Upper lobe of right lung (tissue), 1 donor: ENCODE results near the gene ACTG1. TPM values are rescaled to one million over a fixed set of nuclear protein-coding genes. Genes with fewer than 3 reads are reported as not detected.

Experiments
- ATAC-seq: fragments of 200-7000 bp; cut with Tn5 transposase; one replicate; pipeline ENCODE4 v1.9.1; 2020; ENCODE audit warnings: mild to moderate bottlenecking, moderate library complexity
- DNase-seq: peaks from one replicate; pipeline ENCODE4 v3.0.0-alpha.2; 2020
- H3K27ac ChIP-seq: fragments of 200-600 bp; one replicate; pipeline ENCODE4 v1.8.0; 2022
- H3K27me3 ChIP-seq: fragments of 200-600 bp; one replicate; pipeline ENCODE4 v1.8.0; 2022; ENCODE audit warnings: mild to moderate bottlenecking
- H3K36me3 ChIP-seq: fragments of 200-600 bp; one replicate; pipeline ENCODE4 v1.8.0; 2022
- H3K4me1 ChIP-seq: fragments of 200-600 bp; one replicate; pipeline ENCODE4 v1.8.0; 2022
- H3K4me3 ChIP-seq: fragments of 200-600 bp; one replicate; pipeline ENCODE4 v1.8.0; 2022; ENCODE audit warnings: mild to moderate bottlenecking
- H3K9me3 ChIP-seq: fragments of 200-600 bp; one replicate; pipeline ENCODE4 v1.8.0; 2022
- CTCF ChIP-seq: fragments of 200-600 bp; IDR thresholded peaks from one replicate; pipeline ENCODE4 v1.8.0; 2022; ENCODE audit warnings: antibody characterized with exemption
- intact Hi-C: fragments of 100-400 bp; cut with DNase I; formaldehyde crosslinking; loops from one replicate; pipeline ENCODE4 v1.11.0; 2022
- total RNA-seq: library from RNA; stranded (reverse); fragmentation: NEBNext Ultra II Directional; extraction: Animal tissue kit (Norgen Biotek cat#: 25700); gene quantifications from one replicate; pipeline ENCODE4 v1.2.1, GENCODE V29; 2021
- donor health status: DM: no; HTN: yes; CAD: no; lungs with severe emphysema.

The ACTG1 gene
- total RNA-seq, 1 donor from 2014 or later, result 2,193 TPM

GRCh38 chr17:81488276-81488860 lies 24.2 kb downstream of the ACTG1 start:
- Histone ChIP-seq H3K9me3 (no peaks in the 10 kb centered on the region), H3K4me3 (peak overlapping the region; percentile 72), H3K27me3 (no peaks in the 10 kb centered on the region), H3K4me1 (peaks cover 18% of the 10 kb centered on the region), H3K36me3 (no peaks in the 10 kb centered on the region), H3K27ac (peak overlapping the region; percentile 95)
- DNase-seq, result no peak
- intact Hi-C loops, result loop anchor here (10.0 kb wide), 1 partner anchor 234 kb away; no protein-coding TSS in a partner anchor
- peak; percentile 0 for ATAC-seq
- TF ChIP-seq CTCF, result no peak

- Histone ChIP-seq H3K27me3 (no peaks in the 10 kb centered on the region), H3K4me3 (peak overlapping the region; percentile 72), H3K9me3 (no peaks in the 10 kb centered on the region), H3K4me1 (peaks cover 19% of the 10 kb centered on the region), H3K36me3 (no peaks in the 10 kb centered on the region), H3K27ac (peak overlapping the region; percentile 95)
- intact Hi-C loops, result loop anchor here (10.0 kb wide), 1 partner anchor 233 kb away; no protein-coding TSS in a partner anchor
- DNase-seq (peak; percentile 92), ATAC-seq (peak; percentile 88)
- TF ChIP-seq CTCF, result no peak
Measured at GRCh38 chr17:81487487-81488275, 24.9 kb downstream of the ACTG1 start.

- peaks cover 19% of the 10 kb centered on the region for H3K4me1 ChIP-seq
Measured at GRCh38 chr17:81487089-81487486, 25.5 kb downstream of the ACTG1 start.

GRCh38 chr17:81486199-81486810 lies 26.3 kb downstream of the ACTG1 start:
- intact Hi-C loops, result loop anchor here (10.0 kb wide), 1 partner anchor 232 kb away; no protein-coding TSS in a partner anchor
- H3K4me1 ChIP-seq, result peaks cover 25% of the 10 kb centered on the region
- DNase-seq, result no peak

More at GRCh38 chr17:81487089-81487486, 25.5 kb downstream of the ACTG1 start:
- peak overlapping the region; percentile 72 for H3K4me3 ChIP-seq
- TF ChIP-seq CTCF, result no peak
- no peaks in the 10 kb centered on the region for H3K36me3 ChIP-seq
- no peak overlapping the region for H3K27ac ChIP-seq
- no peaks in the 10 kb centered on the region for H3K27me3 ChIP-seq
- intact Hi-C loops, result loop anchor here (10.0 kb wide), 1 partner anchor 232 kb away; no protein-coding TSS in a partner anchor
- ATAC-seq, result no peak
- DNase-seq, result no peak
- no peaks in the 10 kb centered on the region for H3K9me3 ChIP-seq

More at GRCh38 chr17:81486199-81486810, 26.3 kb downstream of the ACTG1 start:
- TF ChIP-seq CTCF, result no peak
- H3K27ac ChIP-seq, result no peak overlapping the region
- no peak for ATAC-seq
- H3K9me3 ChIP-seq, result no peaks in the 10 kb centered on the region
- no peaks in the 10 kb centered on the region for H3K36me3 ChIP-seq
- no peaks in the 10 kb centered on the region for H3K27me3 ChIP-seq
- H3K4me3 ChIP-seq, result no peak overlapping the region
